ENCODE results near the gene RHBDL1. TPM values are rescaled to one million over a fixed set of nuclear protein-coding genes. Genes with fewer than 3 reads are reported as not detected.

Gene RHBDL1
- total RNA-seq, 2 donors from 2014 or later, result 4.4 to 5.3 TPM

DNA sequence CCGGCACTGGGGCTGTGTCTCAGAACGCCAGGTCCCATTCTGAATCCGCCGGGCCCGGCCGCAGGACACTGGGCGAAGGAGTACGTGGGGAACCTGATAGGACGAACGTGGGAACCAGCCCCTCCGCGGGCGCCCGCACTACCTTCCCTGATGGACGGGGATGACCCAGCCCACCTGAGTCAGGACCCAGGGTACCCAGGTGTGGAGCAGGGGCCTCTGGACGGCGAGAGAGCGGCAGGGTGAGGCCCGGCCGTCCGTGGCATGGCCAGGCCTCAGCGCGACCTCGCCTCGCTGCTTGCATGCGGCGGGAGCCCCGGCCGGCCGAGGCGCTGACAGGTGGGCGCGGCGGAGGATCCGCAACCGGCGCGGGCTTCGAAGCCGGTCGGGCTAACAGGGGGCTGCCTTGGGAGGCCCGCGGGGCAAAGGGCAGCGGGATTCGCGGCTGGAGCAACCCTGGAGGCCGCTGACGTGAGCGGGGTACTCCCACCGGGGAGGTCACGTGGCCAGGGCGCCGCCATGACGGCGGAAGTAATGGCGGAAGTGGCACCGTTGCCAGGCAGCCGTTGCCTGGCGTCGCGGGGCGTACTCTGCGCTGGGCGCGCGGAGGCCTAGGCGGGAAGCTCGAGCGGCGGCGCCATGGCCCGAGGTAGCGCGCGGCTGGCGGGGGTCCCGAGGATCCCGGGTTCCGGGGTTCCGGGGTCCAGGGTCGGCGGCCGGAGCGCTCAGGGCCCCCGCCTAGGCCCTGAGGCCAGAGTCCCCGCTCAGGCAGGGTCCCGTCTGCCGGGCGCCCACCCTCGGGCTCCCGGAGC is 26.5 kb upstream of the RHBDL1 start, which contains the start of gene WDR90:
TSS of gene WDR90 (plus strand) at position 585 of the 809 bp plus-strand sequence. CDS start at position 637, 52 bp downstream.
- intact Hi-C loops (cut with DNase I, micrococcal nuclease), result no loop called here
- peak; percentile 95 to 96 for DNase-seq
- peak; percentile 72 for ATAC-seq

- no peak for DNase-seq
- no peak for ATAC-seq
- intact Hi-C loops (cut with DNase I, micrococcal nuclease), result no loop called here
Measured at GRCh38 chr16:649631-650030, 25.8 kb upstream of the RHBDL1 start.

DNA sequence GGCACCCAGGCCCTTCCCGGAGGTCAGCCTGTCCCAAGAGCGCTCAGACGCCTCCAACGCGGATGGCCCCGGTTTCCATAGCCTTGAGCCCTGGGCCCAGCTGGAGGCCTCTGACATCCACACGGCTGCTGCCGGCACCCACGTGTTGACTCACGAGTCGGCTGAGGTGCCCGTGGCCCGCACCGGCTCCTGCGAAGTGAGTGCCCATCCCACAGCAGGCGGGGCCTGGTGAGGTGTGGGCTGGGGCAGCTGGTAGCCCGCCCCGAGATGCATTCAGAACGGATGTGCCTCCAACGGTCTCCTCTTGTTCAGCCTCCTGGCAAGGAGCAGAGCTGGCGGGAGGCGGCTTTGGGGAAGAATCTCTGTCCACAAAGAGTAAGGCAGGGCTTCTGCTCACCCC is 23.6 kb upstream of the RHBDL1 start:
- intact Hi-C loops (cut with DNase I, micrococcal nuclease), result no loop called here
- no peak for DNase-seq
- ATAC-seq, result no peak

- ATAC-seq (no peak), DNase-seq (no peak)
- intact Hi-C loops (cut with DNase I, micrococcal nuclease), result no loop called here
Measured at GRCh38 chr16:652454-653305, 22.8 kb upstream of the RHBDL1 start.

DNA sequence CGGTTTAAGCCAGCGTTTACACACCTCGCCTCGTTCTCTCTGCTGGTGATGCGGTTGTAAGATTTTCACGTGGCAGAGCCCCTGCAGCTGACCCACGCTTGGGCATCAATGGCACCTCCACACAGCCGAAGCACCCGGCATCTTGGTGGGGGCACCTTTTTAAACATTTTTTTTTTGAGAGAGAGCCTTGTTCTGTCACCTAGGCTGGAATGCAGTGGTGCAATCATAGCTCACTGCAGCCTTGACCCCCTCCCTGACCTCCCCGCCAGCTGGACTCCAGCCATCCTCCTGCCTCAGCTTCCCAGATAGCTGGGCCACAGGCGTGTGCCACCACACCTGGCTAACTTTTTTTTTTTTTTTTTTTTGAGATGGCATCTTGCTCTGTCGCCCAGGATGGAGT is 21.4 kb upstream of the RHBDL1 start:
- intact Hi-C loops (cut with DNase I, micrococcal nuclease), result no loop called here
- no peak for ATAC-seq
- DNase-seq, result no peak

GRCh38 chr16:657487-657886 is 18.0 kb upstream of the RHBDL1 start:
- no peak for ATAC-seq
- intact Hi-C loops (cut with DNase I, micrococcal nuclease), result no loop called here
- no peak for DNase-seq

- intact Hi-C loops (cut with DNase I, micrococcal nuclease), result no loop called here
- DNase-seq, result no peak
- no peak for ATAC-seq
Measured at GRCh38 chr16:658679-659571, 16.5 kb upstream of the RHBDL1 start.

DNA sequence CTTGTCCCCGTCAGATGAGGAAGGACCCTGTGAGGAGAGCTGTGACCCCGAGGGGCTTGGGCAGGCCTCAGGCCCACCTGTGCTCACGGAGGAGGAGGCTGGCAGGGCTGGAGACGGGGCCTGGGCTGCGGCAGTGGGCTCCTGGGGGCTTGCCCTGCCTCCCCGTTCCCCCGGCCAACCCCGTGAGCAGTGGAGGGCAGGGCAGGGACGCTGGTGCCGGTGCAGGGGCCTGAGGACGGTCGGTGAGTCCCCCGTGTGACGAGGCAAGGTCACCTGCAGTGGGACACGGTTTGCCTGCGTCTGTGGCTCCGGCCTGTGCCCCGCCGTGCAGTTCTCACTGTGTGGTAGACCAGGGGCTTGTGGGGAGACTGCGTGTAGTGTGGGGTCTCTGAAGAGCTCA is 15.9 kb upstream of the RHBDL1 start:
- intact Hi-C loops (cut with DNase I, micrococcal nuclease), result no loop called here
- ATAC-seq, result no peak
- DNase-seq, result no peak

GRCh38 chr16:660132-660458 is 15.4 kb upstream of the RHBDL1 start:
- DNase-seq (no peak), ATAC-seq (no peak)
- intact Hi-C loops (cut with DNase I, micrococcal nuclease), result no loop called here

GRCh38 chr16:660459-661183 is 14.8 kb upstream of the RHBDL1 start:
- intact Hi-C loops (cut with DNase I, micrococcal nuclease), result no loop called here
- DNase-seq, result peak; percentile 91 to 94
- peak; percentile 92 for ATAC-seq

DNA sequence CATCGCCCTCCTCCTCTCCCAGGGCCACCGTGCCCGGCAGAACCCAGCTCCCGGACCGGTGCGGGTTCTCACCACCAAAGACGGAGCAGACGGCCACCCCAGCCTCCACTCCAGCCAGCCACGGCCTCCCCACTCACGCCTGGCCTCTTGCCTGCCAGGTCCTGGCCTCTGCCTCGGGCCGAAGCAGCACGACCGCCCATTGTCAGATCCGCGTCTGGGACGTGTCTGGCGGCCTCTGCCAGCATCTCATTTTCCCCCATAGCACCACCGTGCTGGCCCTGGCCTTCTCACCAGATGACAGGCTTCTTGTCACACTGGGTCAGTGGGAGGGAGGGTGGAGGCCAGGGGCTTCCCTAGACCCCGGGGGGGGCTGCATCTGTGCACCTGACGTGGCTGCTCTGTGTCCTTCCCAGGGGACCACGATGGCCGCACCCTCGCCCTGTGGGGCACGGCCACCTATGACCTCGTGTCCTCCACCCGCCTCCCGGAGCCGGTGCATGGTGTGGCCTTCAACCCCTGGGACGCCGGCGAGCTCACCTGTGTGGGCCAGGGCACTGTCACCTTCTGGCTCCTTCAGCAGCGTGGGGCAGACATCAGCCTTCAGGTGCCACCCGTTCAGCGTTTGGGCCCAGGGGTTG is 14.2 kb upstream of the RHBDL1 start:
- peak; percentile 37 to 48 for DNase-seq
- no peak for ATAC-seq
- intact Hi-C loops (cut with DNase I, micrococcal nuclease), result no loop called here

- ATAC-seq (no peak), DNase-seq (no peak)
- intact Hi-C loops (cut with DNase I, micrococcal nuclease), result no loop called here
Measured at GRCh38 chr16:662095-662494, 13.4 kb upstream of the RHBDL1 start.

DNA sequence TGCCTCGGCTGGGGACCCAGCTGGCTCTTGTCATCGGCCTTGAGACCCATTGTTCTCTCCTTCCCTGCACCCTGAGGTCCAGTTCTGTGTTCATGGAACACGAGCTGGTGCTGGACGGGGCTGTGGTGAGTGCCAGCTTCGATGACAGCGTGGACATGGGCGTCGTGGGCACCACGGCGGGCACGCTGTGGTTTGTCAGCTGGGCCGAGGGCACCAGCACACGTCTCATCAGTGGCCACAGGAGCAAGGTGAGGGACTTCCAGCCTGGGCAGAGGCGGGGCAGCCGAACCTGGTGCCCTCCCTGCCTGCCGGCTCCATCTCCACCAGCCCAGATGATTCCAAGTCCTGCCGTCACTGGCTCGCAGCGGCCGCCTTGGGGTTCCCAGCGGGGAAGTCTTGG is 12.9 kb upstream of the RHBDL1 start:
- no peak for ATAC-seq
- intact Hi-C loops (cut with DNase I, micrococcal nuclease), result no loop called here
- DNase-seq, result no peak

- DNase-seq, result no peak
- intact Hi-C loops (cut with DNase I, micrococcal nuclease), result no loop called here
- no peak for ATAC-seq
Measured at GRCh38 chr16:666572-666971, 8.9 kb upstream of the RHBDL1 start.

- intact Hi-C loops (cut with DNase I, micrococcal nuclease), result no loop called here
- ATAC-seq (no peak), DNase-seq (no peak)
Measured at GRCh38 chr16:667113-667779, 8.2 kb upstream of the RHBDL1 start.

DNA sequence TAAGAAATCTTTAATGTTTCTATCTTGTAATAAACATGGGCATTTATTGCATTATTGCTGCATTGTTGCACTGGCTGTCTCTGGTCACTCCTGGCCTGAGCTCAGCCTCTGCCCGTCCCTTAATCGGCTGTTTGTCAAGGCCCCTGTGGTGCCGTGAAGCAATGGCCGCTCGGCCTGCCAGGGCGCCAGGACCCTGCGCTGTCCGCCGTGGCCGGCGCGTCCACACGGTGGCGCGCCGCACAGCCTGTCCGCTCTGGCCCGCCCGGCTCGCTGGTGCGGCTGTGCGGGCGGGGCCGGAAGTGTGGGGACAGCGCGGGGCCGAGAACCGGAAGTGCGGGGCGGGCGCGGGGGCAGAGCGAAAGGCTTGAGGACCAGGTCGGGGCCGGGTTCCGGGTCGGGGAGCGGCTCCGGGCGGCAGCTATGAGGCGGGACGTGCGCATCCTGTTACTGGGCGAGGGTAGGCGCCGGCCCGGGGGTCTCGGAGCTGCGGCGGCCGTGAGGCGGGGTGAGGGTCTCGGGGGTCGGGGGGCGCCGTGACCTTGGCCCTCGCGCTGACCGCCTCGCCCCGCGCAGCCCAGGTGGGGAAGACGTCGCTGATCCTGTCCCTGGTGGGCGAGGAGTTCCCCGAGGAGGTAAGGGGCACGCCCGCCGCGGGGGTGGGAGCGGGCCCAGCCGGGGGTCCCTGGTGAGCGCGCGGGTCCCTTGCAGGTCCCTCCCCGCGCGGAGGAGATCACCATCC is 7.5 kb upstream of the RHBDL1 start, which contains the start of gene RHOT2:
TSS of gene RHOT2 (plus strand) at position 353 of the 739 bp plus-strand sequence. CDS start at position 421, 68 bp downstream.
- peak; percentile 92 for ATAC-seq
- peak; percentile 90 to 96 for DNase-seq
- intact Hi-C loops (cut with DNase I, micrococcal nuclease), result no loop called here
